ENCODE results near the gene RPSA. TPM values are rescaled to one million over a fixed set of nuclear protein-coding genes. Genes with fewer than 3 reads are reported as not detected.

RPSA gene
- total and polyA plus RNA-seq, 4 donors = 641 to 1,348 (median 1,169) TPM

GRCh38 chr3:39387411-39387975 lies 19.0 kb upstream of the RPSA start:
- WGBS (ENCODE audit: insufficient coverage) = 93% methylated on average over 1 of the region's 1 CpG
- H3K4me3 ChIP-seq (ENCODE audit: low read depth, low read length) = no peak overlapping the region

GRCh38 chr3:39388153-39388552 lies 18.4 kb upstream of the RPSA start:
- H3K4me1 ChIP-seq (ENCODE audit: control insufficient read depth, insufficient read depth, low read length) = peaks cover 16% of the 10 kb centered on the region
- DNase-seq (ENCODE audit: low read depth in 4 of 6, low spot score in 6 of 6) = no peak
- H3K9me3 ChIP-seq (ENCODE audit: control insufficient read depth, insufficient read depth, low read length) = no peaks in the 10 kb centered on the region
- H3K27me3 ChIP-seq (ENCODE audit: control insufficient read depth, insufficient read depth, low read length) = no peaks in the 10 kb centered on the region
- no peak overlapping the region for H3K27ac ChIP-seq (ENCODE audit: low read depth, low read length)
- WGBS (ENCODE audit: insufficient coverage) = no CpG with 5 or more reads among the region's 2 CpGs
- H3K36me3 ChIP-seq (ENCODE audit: control insufficient read depth, insufficient read depth, low read length) = peaks cover 29% of the 10 kb centered on the region
- H3K4me3 ChIP-seq (ENCODE audit: low read depth, low read length) = no peak overlapping the region

More at GRCh38 chr3:39387411-39387975, 19.0 kb upstream of the RPSA start:
- peaks cover 23% of the 10 kb centered on the region for H3K36me3 ChIP-seq (ENCODE audit: control insufficient read depth, insufficient read depth, low read length)
- peaks cover 18% of the 10 kb centered on the region for H3K4me1 ChIP-seq (ENCODE audit: control insufficient read depth, insufficient read depth, low read length)
- H3K27me3 ChIP-seq (ENCODE audit: control insufficient read depth, insufficient read depth, low read length) = no peaks in the 10 kb centered on the region
- no peaks in the 10 kb centered on the region for H3K9me3 ChIP-seq (ENCODE audit: control insufficient read depth, insufficient read depth, low read length)
- no peak for DNase-seq (ENCODE audit: low read depth in 4 of 6, low spot score in 6 of 6)
- H3K27ac ChIP-seq (ENCODE audit: low read depth, low read length) = no peak overlapping the region

GRCh38 chr3:39388741-39389248 lies 17.7 kb upstream of the RPSA start:
- 90% methylated on average over 2 of the region's 2 CpGs for WGBS (ENCODE audit: insufficient coverage)
- Histone ChIP-seq H3K36me3 (ENCODE audit: control insufficient read depth, insufficient read depth, low read length) (peaks cover 35% of the 10 kb centered on the region), H3K4me1 (ENCODE audit: control insufficient read depth, insufficient read depth, low read length) (peaks cover 13% of the 10 kb centered on the region), H3K4me3 (ENCODE audit: low read depth, low read length) (no peak overlapping the region), H3K27ac (ENCODE audit: low read depth, low read length) (no peak overlapping the region), H3K9me3 (ENCODE audit: control insufficient read depth, insufficient read depth, low read length) (no peaks in the 10 kb centered on the region), H3K27me3 (ENCODE audit: control insufficient read depth, insufficient read depth, low read length) (no peaks in the 10 kb centered on the region)
- no peak for DNase-seq (ENCODE audit: low read depth in 4 of 6, low spot score in 6 of 6)

GRCh38 chr3:39390181-39390580 lies 16.3 kb upstream of the RPSA start:
- DNase-seq (ENCODE audit: low read depth in 4 of 6, low spot score in 6 of 6) = no peak
- peaks cover 37% of the 10 kb centered on the region for H3K36me3 ChIP-seq (ENCODE audit: control insufficient read depth, insufficient read depth, low read length)
- H3K27ac ChIP-seq (ENCODE audit: low read depth, low read length) = no peak overlapping the region
- no peaks in the 10 kb centered on the region for H3K9me3 ChIP-seq (ENCODE audit: control insufficient read depth, insufficient read depth, low read length)
- H3K27me3 ChIP-seq (ENCODE audit: control insufficient read depth, insufficient read depth, low read length) = no peaks in the 10 kb centered on the region
- H3K4me1 ChIP-seq (ENCODE audit: control insufficient read depth, insufficient read depth, low read length) = peaks cover 4% of the 10 kb centered on the region
- H3K4me3 ChIP-seq (ENCODE audit: low read depth, low read length) = no peak overlapping the region
- 100% methylated on average over 1 of the region's 4 CpGs for WGBS (ENCODE audit: insufficient coverage)

GRCh38 chr3:39396690-39397089 lies 9.8 kb upstream of the RPSA start:
- Histone ChIP-seq H3K27ac (ENCODE audit: low read depth, low read length) (no peak overlapping the region), H3K9me3 (ENCODE audit: control insufficient read depth, insufficient read depth, low read length) (no peaks in the 10 kb centered on the region), H3K4me3 (ENCODE audit: low read depth, low read length) (no peak overlapping the region), H3K27me3 (ENCODE audit: control insufficient read depth, insufficient read depth, low read length) (no peaks in the 10 kb centered on the region), H3K4me1 (ENCODE audit: control insufficient read depth, insufficient read depth, low read length) (no peaks in the 10 kb centered on the region), H3K36me3 (ENCODE audit: control insufficient read depth, insufficient read depth, low read length) (peaks cover 49% of the 10 kb centered on the region)
- WGBS (ENCODE audit: insufficient coverage) = 100% methylated on average over 1 of the region's 3 CpGs
- DNase-seq (ENCODE audit: low read depth in 4 of 6, low spot score in 6 of 6) = no peak

GRCh38 chr3:39398700-39399099 lies 7.8 kb upstream of the RPSA start:
- H3K36me3 ChIP-seq (ENCODE audit: control insufficient read depth, insufficient read depth, low read length) = peaks cover 33% of the 10 kb centered on the region
- H3K27me3 ChIP-seq (ENCODE audit: control insufficient read depth, insufficient read depth, low read length) = no peaks in the 10 kb centered on the region
- no peaks in the 10 kb centered on the region for H3K9me3 ChIP-seq (ENCODE audit: control insufficient read depth, insufficient read depth, low read length)
- no peak overlapping the region for H3K4me3 ChIP-seq (ENCODE audit: low read depth, low read length)
- no peak overlapping the region for H3K27ac ChIP-seq (ENCODE audit: low read depth, low read length)
- H3K4me1 ChIP-seq (ENCODE audit: control insufficient read depth, insufficient read depth, low read length) = no peaks in the 10 kb centered on the region
- no peak for DNase-seq (ENCODE audit: low read depth in 4 of 6, low spot score in 6 of 6)
- no CpG with 5 or more reads among the region's 4 CpGs for WGBS (ENCODE audit: insufficient coverage)

- no peak for DNase-seq (ENCODE audit: low read depth in 4 of 6, low spot score in 6 of 6)
- Histone ChIP-seq H3K4me3 (ENCODE audit: low read depth, low read length) (no peak overlapping the region), H3K36me3 (ENCODE audit: control insufficient read depth, insufficient read depth, low read length) (peaks cover 19% of the 10 kb centered on the region), H3K27me3 (ENCODE audit: control insufficient read depth, insufficient read depth, low read length) (no peaks in the 10 kb centered on the region), H3K4me1 (ENCODE audit: control insufficient read depth, insufficient read depth, low read length) (no peaks in the 10 kb centered on the region), H3K9me3 (ENCODE audit: control insufficient read depth, insufficient read depth, low read length) (no peaks in the 10 kb centered on the region), H3K27ac (ENCODE audit: low read depth, low read length) (no peak overlapping the region)
- no CpG with 5 or more reads among the region's 2 CpGs for WGBS (ENCODE audit: insufficient coverage)
These were observed 4.5 kb upstream of the RPSA start for GRCh38 chr3:39401983-39402382.

- H3K4me1 ChIP-seq (ENCODE audit: control insufficient read depth, insufficient read depth, low read length) = peaks cover 8% of the 10 kb centered on the region
- no peak overlapping the region for H3K4me3 ChIP-seq (ENCODE audit: low read depth, low read length)
- DNase-seq (ENCODE audit: low read depth in 4 of 6, low spot score in 6 of 6) = no peak
- no peaks in the 10 kb centered on the region for H3K9me3 ChIP-seq (ENCODE audit: control insufficient read depth, insufficient read depth, low read length)
- peaks cover 23% of the 10 kb centered on the region for H3K36me3 ChIP-seq (ENCODE audit: control insufficient read depth, insufficient read depth, low read length)
- H3K27ac ChIP-seq (ENCODE audit: low read depth, low read length) = no peak overlapping the region
- WGBS (ENCODE audit: insufficient coverage) = 79% methylated on average over 6 of the region's 15 CpGs
- no peaks in the 10 kb centered on the region for H3K27me3 ChIP-seq (ENCODE audit: control insufficient read depth, insufficient read depth, low read length)
These were observed 1.4 kb upstream of the RPSA start for GRCh38 chr3:39404943-39405686.

GRCh38 chr3:39405687-39406367 lies 693 bp upstream of the RPSA start:
- H3K27me3 ChIP-seq (ENCODE audit: control insufficient read depth, insufficient read depth, low read length) = no peaks in the 10 kb centered on the region
- peak overlapping the region; percentile 87 for H3K27ac ChIP-seq (ENCODE audit: low read depth, low read length)
- H3K4me3 ChIP-seq (ENCODE audit: low read depth, low read length) = peak overlapping the region; percentile 86
- H3K36me3 ChIP-seq (ENCODE audit: control insufficient read depth, insufficient read depth, low read length) = peaks cover 27% of the 10 kb centered on the region
- DNase-seq (ENCODE audit: low read depth in 4 of 6, low spot score in 6 of 6) = no peak
- peaks cover 8% of the 10 kb centered on the region for H3K4me1 ChIP-seq (ENCODE audit: control insufficient read depth, insufficient read depth, low read length)
- WGBS (ENCODE audit: insufficient coverage) = 53% methylated on average over 3 of the region's 13 CpGs
- no peaks in the 10 kb centered on the region for H3K9me3 ChIP-seq (ENCODE audit: control insufficient read depth, insufficient read depth, low read length)
